H9 (cell line): Measurements from ENCODE around the gene AKR7A2. TPM values are rescaled to one million over a fixed set of nuclear protein-coding genes. Genes with fewer than 3 reads are reported as not detected.

ENCODE experiments used
- DNase-seq: peaks from one replicate; pipeline ENCODE4 v3.0.0-alpha.2; 2017
- H2AFZ ChIP-seq: one replicate; pipeline ENCODE4 v1.6.1; 2013; ENCODE audit warnings: mild to moderate bottlenecking, low read length, control low read depth, moderate library complexity
- H2AK5ac ChIP-seq: 2 replicates; pipeline ENCODE4 v1.6.1; 2013; ENCODE audit warnings: low read length, control low read depth, mixed read lengths; ENCODE audit not compliant: insufficient read length
- H2BK120ac ChIP-seq: one replicate; pipeline ENCODE4 v1.6.1; 2013; ENCODE audit warnings: low read depth, mild to moderate bottlenecking, low read length, control low read depth, inconsistent platforms; ENCODE audit not compliant: poor library complexity, severe bottlenecking
- H2BK12ac ChIP-seq: 2 replicates; pipeline ENCODE4 v1.6.1; 2013; ENCODE audit warnings: low read length, control low read depth, mixed read lengths, low read depth; ENCODE audit not compliant: insufficient read length
- H2BK15ac ChIP-seq: 2 replicates; pipeline ENCODE4 v1.6.1; 2013; ENCODE audit warnings: low read depth, low read length, control low read depth
- H2BK20ac ChIP-seq: one replicate; pipeline ENCODE4 v1.6.1; 2013; ENCODE audit warnings: low read depth, mild to moderate bottlenecking, low read length, control low read depth, inconsistent platforms; ENCODE audit not compliant: poor library complexity, severe bottlenecking
- H2BK5ac ChIP-seq: 2 replicates; pipeline ENCODE4 v1.6.1; 2013; ENCODE audit warnings: low read length, control low read depth, mixed read lengths; ENCODE audit not compliant: insufficient read length
- H3K14ac ChIP-seq: 2 replicates; pipeline ENCODE4 v1.6.1; 2013; ENCODE audit warnings: low read length, control low read depth; ENCODE audit not compliant: insufficient read depth
- H3K18ac ChIP-seq: 2 replicates; pipeline ENCODE4 v1.6.1; 2013; ENCODE audit warnings: low read depth, mild to moderate bottlenecking, mixed read lengths, low read length, control low read depth; ENCODE audit not compliant: insufficient read length
- H3K23ac ChIP-seq: 2 replicates; pipeline ENCODE4 v1.6.1; 2013; ENCODE audit warnings: low read length, control low read depth, mixed read lengths, low read depth; ENCODE audit not compliant: insufficient read length
- H3K23me2 ChIP-seq: 2 replicates; pipeline ENCODE4 v1.6.1; 2013; ENCODE audit warnings: low read depth, mild to moderate bottlenecking, mixed read lengths, low read length, control low read depth; ENCODE audit not compliant: insufficient read length, poor library complexity, severe bottlenecking
- H3K27ac ChIP-seq: 2 replicates; pipeline ENCODE4 v1.5.1; 2013; ENCODE audit warnings: low read length, control low read depth, mixed read lengths, low read depth; ENCODE audit not compliant: insufficient read length
- H3K27me3 ChIP-seq: 2 replicates; pipeline ENCODE4 v1.6.1; 2013; ENCODE audit warnings: low read length, control low read depth, inconsistent platforms; ENCODE audit not compliant: insufficient read depth
- H3K4ac ChIP-seq: 2 replicates; pipeline ENCODE4 v1.6.1; 2013; ENCODE audit warnings: low read depth, mild to moderate bottlenecking, control low read depth, inconsistent platforms, low read length, moderate library complexity
- H3K4me1 ChIP-seq: 2 replicates; pipeline ENCODE4 v1.6.1; 2013; ENCODE audit warnings: low read length, control low read depth, inconsistent platforms; ENCODE audit not compliant: insufficient read depth
- H3K4me2 ChIP-seq: 2 replicates; pipeline ENCODE4 v1.6.1; 2013; ENCODE audit warnings: low read length, control low read depth, mixed read lengths; ENCODE audit not compliant: insufficient read length, insufficient read depth
- H3K56ac ChIP-seq: 2 replicates; pipeline ENCODE4 v1.6.1; 2013; ENCODE audit warnings: low read depth, mild to moderate bottlenecking, mixed read lengths, low read length, control low read depth; ENCODE audit not compliant: insufficient read length
- H3K79me1 ChIP-seq: 2 replicates; pipeline ENCODE4 v1.6.1; 2013; ENCODE audit warnings: low read depth, mild to moderate bottlenecking, moderate library complexity, low read length, control low read depth, inconsistent platforms; ENCODE audit not compliant: insufficient read depth, poor library complexity, severe bottlenecking
- H3K79me2 ChIP-seq: 2 replicates; pipeline ENCODE4 v1.6.1; 2013; ENCODE audit warnings: low read length, control low read depth, inconsistent platforms; ENCODE audit not compliant: insufficient read depth
- H3K9ac ChIP-seq: 2 replicates; pipeline ENCODE4 v1.6.1; 2013; ENCODE audit warnings: low read length, control low read depth, mixed read lengths; ENCODE audit not compliant: insufficient read length; ENCODE audit errors: extremely low read depth
- H3K9me3 ChIP-seq: one replicate; pipeline ENCODE4 v1.6.1; 2013; ENCODE audit warnings: low read depth, low read length, inconsistent platforms; ENCODE audit not compliant: control insufficient read depth
- H3T11ph ChIP-seq: one replicate; pipeline ENCODE4 v1.6.1; 2013; ENCODE audit warnings: mild to moderate bottlenecking, low read length, control low read depth, inconsistent platforms
- H4K20me1 ChIP-seq: one replicate; pipeline ENCODE4 v1.6.1; 2013; ENCODE audit not compliant: control insufficient read depth, insufficient read length, insufficient read depth
- H4K5ac ChIP-seq: 2 replicates; pipeline ENCODE4 v1.6.1; 2013; ENCODE audit warnings: low read depth, mild to moderate bottlenecking, mixed read lengths, low read length, control low read depth; ENCODE audit not compliant: insufficient read length
- H4K8ac ChIP-seq: replicated peaks from 2 replicates; pipeline ENCODE4 v1.6.1; 2013; ENCODE audit warnings: low read length, control low read depth, mixed read lengths, low read depth; ENCODE audit not compliant: insufficient read length
- H4K91ac ChIP-seq: 2 replicates; pipeline ENCODE4 v1.6.1; 2013; ENCODE audit warnings: low read depth, mild to moderate bottlenecking, moderate library complexity, mixed read lengths, low read length, control low read depth; ENCODE audit not compliant: insufficient read length
- H3K27ac Mint-ChIP-seq, 3 experiments: 2 replicates in 2 of 3; 3 replicates in 1 of 3; pipeline ENCODE4 v1.8.0; 2020 to 2021; ENCODE audit warnings: mixed read lengths in 3 of 3, mild to moderate bottlenecking in 1 of 3, moderate library complexity in 1 of 3
- H3K27me3 Mint-ChIP-seq: 2 replicates; pipeline ENCODE4 v1.8.0; 2021; ENCODE audit warnings: low read depth, mild to moderate bottlenecking, moderate library complexity, mixed read lengths
- H3K36me3 Mint-ChIP-seq, 3 experiments: 2 replicates in 2 of 3; 3 replicates in 1 of 3; pipeline ENCODE4 v1.8.0; 2020 to 2021; ENCODE audit warnings: low read depth in 3 of 3, mixed read lengths in 3 of 3; ENCODE audit not compliant: insufficient read depth in 1 of 3
- H3K4me1 Mint-ChIP-seq, 2 experiments: 2 replicates each; pipeline ENCODE4 v1.8.0; 2020; ENCODE audit warnings: mixed read lengths in 2 of 2
- H3K4me3 Mint-ChIP-seq, 2 experiments: 2 replicates in 1 of 2; 3 replicates in 1 of 2; pipeline ENCODE4 v1.8.0; 2020 to 2021; ENCODE audit warnings: mild to moderate bottlenecking in 2 of 2, mixed read lengths in 2 of 2, moderate library complexity in 1 of 2
- H3K9me3 Mint-ChIP-seq, 2 experiments: 2 replicates in 1 of 2; 3 replicates in 1 of 2; pipeline ENCODE4 v1.8.0; 2020; ENCODE audit warnings: mild to moderate bottlenecking in 2 of 2, mixed read lengths in 2 of 2, moderate library complexity in 1 of 2
- WGBS: extraction: QIAGEN DNeasy Blood & Tissue Kit; methylation state at CpG from one replicate; pipeline ENCODE4 v1.1.7; 2013; ENCODE audit warnings: missing lambda C conversion rate, low lambda C conversion rate, mixed read lengths; ENCODE audit not compliant: insufficient read length; ENCODE audit errors: extremely low coverage; 5-methylcytosine and 5-hydroxymethylcytosine counted together
- total RNA-seq: library from RNA; stranded (reverse); gene quantifications from 2 replicates; pipeline ENCODE4 v1.2.1, GENCODE V29; 2021
- TF ChIP-seq, protein P1 (sequence below): fragments of 200-600 bp; sonication (generic); conservative IDR thresholded peaks from 3 replicates; pipeline ENCODE4 v1.8.0; 2021; ENCODE audit warnings: antibody characterized with exemption, mild to moderate bottlenecking

Gene AKR7A2
- total RNA-seq, 1 experiment from 2014 or later: 50.3 TPM

GRCh38 chr1:19323987-19324664 is 12.2 kb upstream of the AKR7A2 start:
- Histone ChIP-seq H4K20me1 (no peaks in the 10 kb centered on the region), H2AFZ (no peak overlapping the region), H2BK120ac (no peak overlapping the region), H2BK15ac (no peak overlapping the region), H3K27ac (no peak overlapping the region), H3K4ac (no peak overlapping the region), H4K91ac (no peak overlapping the region), H3K79me1 (no peaks in the 10 kb centered on the region), H3K9ac (no peak overlapping the region), H3K9me3 (no peaks in the 10 kb centered on the region), H2BK5ac (no peak overlapping the region), H3K14ac (no peak overlapping the region), H2AK5ac (no peak overlapping the region), H4K5ac (no peak overlapping the region), H3K27me3 (no peaks in the 10 kb centered on the region), H3T11ph (no peak overlapping the region), H3K23ac (no peak overlapping the region), H3K23me2 (no peaks in the 10 kb centered on the region), H3K56ac (no peak overlapping the region), H2BK12ac (no peak overlapping the region), H3K79me2 (no peaks in the 10 kb centered on the region), H2BK20ac (no peak overlapping the region), H4K8ac (no peak overlapping the region), H3K18ac (no peak overlapping the region), H3K4me2 (no peak overlapping the region), H3K4me1 (no peaks in the 10 kb centered on the region)
- Mint-ChIP-seq H3K36me3 (peaks cover 12 to 38% (median 35%) of the 10 kb centered on the region in 3 experiments; a peak in 6 of 7 replicates), H3K4me1 (no peaks in the 10 kb centered on the region), H3K27ac (no peak overlapping the region), H3K27me3 (no peaks in the 10 kb centered on the region; the same call in 1 of the 2 replicates), H3K9me3 (no peaks in the 10 kb centered on the region), H3K4me3 (no peak overlapping the region)
- no CpG with 5 or more reads among the region's 23 CpGs for WGBS
- TF ChIP-seq, protein P1, sequence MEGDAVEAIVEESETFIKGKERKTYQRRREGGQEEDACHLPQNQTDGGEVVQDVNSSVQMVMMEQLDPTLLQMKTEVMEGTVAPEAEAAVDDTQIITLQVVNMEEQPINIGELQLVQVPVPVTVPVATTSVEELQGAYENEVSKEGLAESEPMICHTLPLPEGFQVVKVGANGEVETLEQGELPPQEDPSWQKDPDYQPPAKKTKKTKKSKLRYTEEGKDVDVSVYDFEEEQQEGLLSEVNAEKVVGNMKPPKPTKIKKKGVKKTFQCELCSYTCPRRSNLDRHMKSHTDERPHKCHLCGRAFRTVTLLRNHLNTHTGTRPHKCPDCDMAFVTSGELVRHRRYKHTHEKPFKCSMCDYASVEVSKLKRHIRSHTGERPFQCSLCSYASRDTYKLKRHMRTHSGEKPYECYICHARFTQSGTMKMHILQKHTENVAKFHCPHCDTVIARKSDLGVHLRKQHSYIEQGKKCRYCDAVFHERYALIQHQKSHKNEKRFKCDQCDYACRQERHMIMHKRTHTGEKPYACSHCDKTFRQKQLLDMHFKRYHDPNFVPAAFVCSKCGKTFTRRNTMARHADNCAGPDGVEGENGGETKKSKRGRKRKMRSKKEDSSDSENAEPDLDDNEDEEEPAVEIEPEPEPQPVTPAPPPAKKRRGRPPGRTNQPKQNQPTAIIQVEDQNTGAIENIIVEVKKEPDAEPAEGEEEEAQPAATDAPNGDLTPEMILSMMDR: no peak
- DNase-seq: no peak
